ENCODE measurements around the gene WDR46. TPM values are rescaled to one million over a fixed set of nuclear protein-coding genes. Genes with fewer than 3 reads are reported as not detected.
A peak's percentile ranks its signal among the peaks of the same experiment; 100 is the strongest.

WDR46 gene
- 10 to 100 TPM; 29.1 to 58.5 (median 35.0) TPM for total RNA-seq
- polyA plus RNA-seq: 10 to 100 TPM; 25.5 to 27.0 TPM
- long read RNA-seq, donor 1, transcript WDR46-231 (15 exons, 2,358 nt): major isoform, 279 of 352 reads
- long read RNA-seq, donor 1, partial matches to known transcripts: 35 of 352 reads
- long read RNA-seq, donor 1, other reads (novel, unspliced or antisense): 38 of 352 reads
- long read RNA-seq, donor 2, transcript WDR46-231 (15 exons, 2,358 nt): major isoform, 13 of 159 reads
- long read RNA-seq, donor 2, partial matches to known transcripts: 129 of 159 reads
- long read RNA-seq, donor 2, other reads (novel, unspliced or antisense): 16 of 159 reads
- long read RNA-seq, donor 3, transcript WDR46-231 (15 exons, 2,358 nt): major isoform, 73 of 101 reads
- long read RNA-seq, donor 3, partial matches to known transcripts: 11 of 101 reads
- long read RNA-seq, donor 3, other reads (novel, unspliced or antisense): 16 of 101 reads

GRCh38 chr6:33288921-33289783 lies at the start of gene WDR46, which contains the start of gene PFDN6:
WDR46 (minus strand) TSS chr6:33289239; CDS start chr6:33289170, 69 bp downstream.
PFDN6 (plus strand) TSS chr6:33289601; CDS start chr6:33289857, 256 bp downstream.
- H3K9me3 ChIP-seq: no peaks in the 10 kb centered on the region
- H3K36me3 ChIP-seq: no peaks in the 10 kb centered on the region
- WGBS, 3 donors: 0 to 1% (median 0%) methylated on average over 43 of the region's 43 CpGs
- peak within 1 kb of the TSS; percentile 88 for H3K4me3 ChIP-seq
- peaks cover 6% of the 10 kb centered on the region for H3K4me1 ChIP-seq (ENCODE audit: insufficient read depth)
- TF ChIP-seq CTCF (IDR thresholded peaks at IDR 0.05) (no peak), EP300 (IDR thresholded peaks at IDR 0.05) (peak; percentile 46), POLR2A (IDR thresholded peaks at IDR 0.05) (peak; percentile 33)
- peak within 1 kb of the TSS in 1 of 2 donors; percentile 69 for H3K27ac ChIP-seq
- peak; percentile 75 to 84 (median 79) for DNase-seq
- H3K27me3 ChIP-seq: no peaks in the 10 kb centered on the region
- intact Hi-C loops (cut with DNase I): loop anchor here in 1 of 4 donors (10.0 kb wide), 1 partner anchor 1344 kb away; the partner anchor contains the start of gene CFB

- no peaks in the 10 kb centered on the region for H3K4me1 ChIP-seq (ENCODE audit: insufficient read depth)
- WGBS, 3 donors: 66 to 88% (median 78%) methylated on average over 3 of the region's 3 CpGs
- intact Hi-C loops (cut with DNase I): no loop called here
- no peaks in the 10 kb centered on the region for H3K9me3 ChIP-seq
- no peak overlapping the region for H3K27ac ChIP-seq
- no peaks in the 10 kb centered on the region for H3K27me3 ChIP-seq
- no peak for TF ChIP-seq CTCF (IDR thresholded peaks at IDR 0.05)
- TF ChIP-seq EP300 (IDR thresholded peaks at IDR 0.05): no peak
- TF ChIP-seq POLR2A (IDR thresholded peaks at IDR 0.05): no peak
- DNase-seq: no peak
- H3K36me3 ChIP-seq: no peaks in the 10 kb centered on the region
- H3K4me3 ChIP-seq: no peak overlapping the region
Measured at GRCh38 chr6:33336495-33336894, 47.5 kb upstream of the WDR46 start.

- intact Hi-C loops (cut with DNase I): no loop called here
- TF ChIP-seq POLR2A (IDR thresholded peaks at IDR 0.05): no peak
- no peak for TF ChIP-seq CTCF (IDR thresholded peaks at IDR 0.05)
- no peak for TF ChIP-seq EP300 (IDR thresholded peaks at IDR 0.05)
Measured at GRCh38 chr6:33335916-33336315, 46.9 kb upstream of the WDR46 start.

GRCh38 chr6:33333666-33334065 lies 44.6 kb upstream of the WDR46 start:
- intact Hi-C loops (cut with DNase I): no loop called here
- Histone ChIP-seq H3K9me3 (no peaks in the 10 kb centered on the region), H3K4me1 (ENCODE audit: insufficient read depth) (no peaks in the 10 kb centered on the region), H3K4me3 (no peak overlapping the region), H3K36me3 (no peaks in the 10 kb centered on the region), H3K27me3 (no peaks in the 10 kb centered on the region), H3K27ac (no peak overlapping the region)
- DNase-seq: no peak
- no peak for TF ChIP-seq EP300 (IDR thresholded peaks at IDR 0.05)
- TF ChIP-seq POLR2A (IDR thresholded peaks at IDR 0.05): no peak
- WGBS, 3 donors: 91 to 93% (median 91%) methylated on average over 4 of the region's 4 CpGs

More at GRCh38 chr6:33335916-33336315, 46.9 kb upstream of the WDR46 start:
- Histone ChIP-seq H3K27me3 (no peaks in the 10 kb centered on the region), H3K9me3 (no peaks in the 10 kb centered on the region), H3K36me3 (no peaks in the 10 kb centered on the region), H3K4me1 (ENCODE audit: insufficient read depth) (no peaks in the 10 kb centered on the region), H3K4me3 (no peak overlapping the region), H3K27ac (no peak overlapping the region)
- DNase-seq: no peak
- WGBS, 3 donors: 63 to 66% (median 65%) methylated on average over 4 of the region's 4 CpGs

Measured in ovary (tissue), 10 donors.